Esophagus squamous epithelium (tissue), 4 donors: ENCODE data around the gene GSG1L.

Experiments
- CTCF ChIP-seq, 6 experiments: fragments of 450-650 bp in 4 of 6; fragments of 200-600 bp in 2 of 6; sonication (generic) in 2 of 6; IDR thresholded peaks; one replicate each; pipeline ENCODE4 v1.5.1; 2016 to 2019; ENCODE audit warnings: antibody characterized with exemption in 6 of 6, mild to moderate bottlenecking in 4 of 6, moderate library complexity in 4 of 6
- POLR2A ChIP-seq, 4 donors: fragments of 450-650 bp; IDR thresholded peaks; one replicate each; pipeline ENCODE4 v1.6.1; 2017; ENCODE audit warnings: antibody characterized with exemption in 4 of 4, mild to moderate bottlenecking in 4 of 4, moderate library complexity in 3 of 4

- TF ChIP-seq CTCF (IDR thresholded peaks at IDR 0.05): no peak
- no peak for TF ChIP-seq POLR2A (IDR thresholded peaks at IDR 0.05)
These were observed 43.7 kb upstream of the GSG1L start for GRCh38 chr16:28107232-28107631.
